SK-N-SH treated with all-trans-retinoic acid at 6 μM for 48 hours (cell line): ENCODE results near the gene IQCM.

Experiments used
- ARNTL ChIP-seq: fragments of 450-650 bp; formaldehyde crosslinking; IDR thresholded peaks from 2 replicates; pipeline ENCODE4 v1.5.0; 2020; ENCODE audit warnings: low read depth, mild to moderate bottlenecking, moderate library complexity, borderline replicate concordance
- BACH2 ChIP-seq: fragments of 250-450 bp; sonication (Bioruptor Pico); IDR thresholded peaks from 2 replicates; pipeline ENCODE4 v1.9.0; 2021; ENCODE audit warnings: mild to moderate bottlenecking, borderline replicate concordance
- ESRRG ChIP-seq: fragments of 250-450 bp; sonication (Bioruptor Pico); IDR thresholded peaks from 2 replicates; pipeline ENCODE4 v1.6.1; 2021; ENCODE audit warnings: mild to moderate bottlenecking
- OSR1 ChIP-seq: fragments of 250-450 bp; sonication (Bioruptor Pico); IDR thresholded peaks from 2 replicates; pipeline ENCODE4 v1.8.0; 2022; ENCODE audit warnings: moderate library complexity, mild to moderate bottlenecking, inconsistent platforms
- PPARA ChIP-seq: fragments of 250-450 bp; sonication (Bioruptor Pico); IDR thresholded peaks from 2 replicates; pipeline ENCODE4 v1.5.0; 2020; ENCODE audit warnings: mild to moderate bottlenecking, borderline replicate concordance
- TF ChIP-seq, protein P1 (sequence below): fragments of 250-450 bp; sonication (Bioruptor Pico); IDR thresholded peaks from 2 replicates; pipeline ENCODE4 v1.5.1; 2020; ENCODE audit warnings: low read depth, mild to moderate bottlenecking, moderate library complexity
- TF ChIP-seq, protein P2 (sequence below): fragments of 250-450 bp; sonication (Bioruptor Pico); IDR thresholded peaks from 2 replicates; pipeline ENCODE4 v1.8.0; 2020; ENCODE audit warnings: mild to moderate bottlenecking, moderate library complexity, borderline replicate concordance
- TF ChIP-seq, protein P3 (sequence below): fragments of 250-450 bp; sonication (Bioruptor Pico); IDR thresholded peaks from 2 replicates; pipeline ENCODE4 v1.8.0; 2021; ENCODE audit warnings: low read depth, mild to moderate bottlenecking, moderate library complexity, borderline replicate concordance

- TF ChIP-seq ESRRG, result no peak
- TF ChIP-seq, protein P1, sequence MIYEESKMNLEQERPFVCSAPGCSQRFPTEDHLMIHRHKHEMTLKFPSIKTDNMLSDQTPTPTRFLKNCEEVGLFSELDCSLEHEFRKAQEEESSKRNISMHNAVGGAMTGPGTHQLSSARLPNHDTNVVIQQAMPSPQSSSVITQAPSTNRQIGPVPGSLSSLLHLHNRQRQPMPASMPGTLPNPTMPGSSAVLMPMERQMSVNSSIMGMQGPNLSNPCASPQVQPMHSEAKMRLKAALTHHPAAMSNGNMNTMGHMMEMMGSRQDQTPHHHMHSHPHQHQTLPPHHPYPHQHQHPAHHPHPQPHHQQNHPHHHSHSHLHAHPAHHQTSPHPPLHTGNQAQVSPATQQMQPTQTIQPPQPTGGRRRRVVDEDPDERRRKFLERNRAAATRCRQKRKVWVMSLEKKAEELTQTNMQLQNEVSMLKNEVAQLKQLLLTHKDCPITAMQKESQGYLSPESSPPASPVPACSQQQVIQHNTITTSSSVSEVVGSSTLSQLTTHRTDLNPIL (CRISPR knock-in tag), result no peak
- TF ChIP-seq, protein P2, sequence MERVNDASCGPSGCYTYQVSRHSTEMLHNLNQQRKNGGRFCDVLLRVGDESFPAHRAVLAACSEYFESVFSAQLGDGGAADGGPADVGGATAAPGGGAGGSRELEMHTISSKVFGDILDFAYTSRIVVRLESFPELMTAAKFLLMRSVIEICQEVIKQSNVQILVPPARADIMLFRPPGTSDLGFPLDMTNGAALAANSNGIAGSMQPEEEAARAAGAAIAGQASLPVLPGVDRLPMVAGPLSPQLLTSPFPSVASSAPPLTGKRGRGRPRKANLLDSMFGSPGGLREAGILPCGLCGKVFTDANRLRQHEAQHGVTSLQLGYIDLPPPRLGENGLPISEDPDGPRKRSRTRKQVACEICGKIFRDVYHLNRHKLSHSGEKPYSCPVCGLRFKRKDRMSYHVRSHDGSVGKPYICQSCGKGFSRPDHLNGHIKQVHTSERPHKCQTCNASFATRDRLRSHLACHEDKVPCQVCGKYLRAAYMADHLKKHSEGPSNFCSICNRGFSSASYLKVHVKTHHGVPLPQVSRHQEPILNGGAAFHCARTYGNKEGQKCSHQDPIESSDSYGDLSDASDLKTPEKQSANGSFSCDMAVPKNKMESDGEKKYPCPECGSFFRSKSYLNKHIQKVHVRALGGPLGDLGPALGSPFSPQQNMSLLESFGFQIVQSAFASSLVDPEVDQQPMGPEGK, result no peak
- TF ChIP-seq OSR1 (CRISPR knock-in tag), result no peak
- no peak for TF ChIP-seq ARNTL (CRISPR knock-in tag)
- no peak for TF ChIP-seq PPARA
- TF ChIP-seq, protein P3, sequence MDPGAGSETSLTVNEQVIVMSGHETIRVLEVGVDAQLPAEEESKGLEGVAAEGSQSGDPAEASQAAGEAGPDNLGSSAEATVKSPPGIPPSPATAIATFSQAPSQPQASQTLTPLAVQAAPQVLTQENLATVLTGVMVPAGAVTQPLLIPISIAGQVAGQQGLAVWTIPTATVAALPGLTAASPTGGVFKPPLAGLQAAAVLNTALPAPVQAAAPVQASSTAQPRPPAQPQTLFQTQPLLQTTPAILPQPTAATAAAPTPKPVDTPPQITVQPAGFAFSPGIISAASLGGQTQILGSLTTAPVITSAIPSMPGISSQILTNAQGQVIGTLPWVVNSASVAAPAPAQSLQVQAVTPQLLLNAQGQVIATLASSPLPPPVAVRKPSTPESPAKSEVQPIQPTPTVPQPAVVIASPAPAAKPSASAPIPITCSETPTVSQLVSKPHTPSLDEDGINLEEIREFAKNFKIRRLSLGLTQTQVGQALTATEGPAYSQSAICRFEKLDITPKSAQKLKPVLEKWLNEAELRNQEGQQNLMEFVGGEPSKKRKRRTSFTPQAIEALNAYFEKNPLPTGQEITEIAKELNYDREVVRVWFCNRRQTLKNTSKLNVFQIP, result no peak
- no peak for TF ChIP-seq BACH2
These were observed 113.0 kb downstream of the IQCM start for GRCh38 chr4:149702414-149703293.
